Fibroblast of skin of back (primary cell): ENCODE results near the gene NCKAP1.

Experiments
- DNase-seq: peaks from one replicate; pipeline ENCODE4 v3.0.0-alpha.2; 2013

The NCKAP1 gene

GRCh38 chr2:182866461-182867406 lies 171.5 kb downstream of the NCKAP1 start, which contains the start of gene FRZB:
FRZB (minus strand) TSS chr2:182866637; CDS start chr2:182866552, 85 bp downstream.
- DNase-seq: peak; percentile 67

- DNase-seq: peak; percentile 8
Measured at GRCh38 chr2:182866095-182866460, 172.2 kb downstream of the NCKAP1 start.

- no peak for DNase-seq
Measured at GRCh38 chr2:182864949-182865570, 173.2 kb downstream of the NCKAP1 start.

GRCh38 chr2:182863642-182864041 lies 174.6 kb downstream of the NCKAP1 start:
- DNase-seq: no peak

GRCh38 chr2:182862091-182862490 lies 176.2 kb downstream of the NCKAP1 start:
- DNase-seq: no peak

- DNase-seq: no peak
Measured at GRCh38 chr2:182860858-182861257, 177.4 kb downstream of the NCKAP1 start.
